Hematopoietic multipotent progenitor cell treated with erythropoietin and hydrocortisone succinate and interleukin-3 and kit ligand, for 15 days (in vitro differentiated cells): Measurements from ENCODE around the gene HSD17B13.

ENCODE experiments used
- DNase-seq: peaks from one replicate; pipeline ENCODE4 v3.0.0-alpha.2; 2015; ENCODE audit warnings: low spot score

HSD17B13 gene

GRCh38 chr4:87262886-87263285 lies 59.8 kb downstream of the HSD17B13 start:
- no peak for DNase-seq

- no peak for DNase-seq
Measured at GRCh38 chr4:87260477-87260876, 62.2 kb downstream of the HSD17B13 start.

- DNase-seq: no peak
Measured at GRCh38 chr4:87258677-87259076, 64.0 kb downstream of the HSD17B13 start.

GRCh38 chr4:87257523-87257922 lies 65.2 kb downstream of the HSD17B13 start:
- no peak for DNase-seq

GRCh38 chr4:87255755-87256154 lies 66.9 kb downstream of the HSD17B13 start:
- no peak for DNase-seq
